Measurements from ENCODE around the gene EMP1.
"Not testable (repeated sequence)": the region's sequence is repeated elsewhere in the genome, so short reads cannot be mapped to it uniquely, and the experiment has no call there.

EMP1 gene

GRCh38 chr12:13259625-13260024 lies 63.1 kb downstream of the EMP1 start:
- DNase-seq = not testable (repeated sequence)

GRCh38 chr12:13267826-13268225 lies 71.3 kb downstream of the EMP1 start:
- not testable (repeated sequence) for DNase-seq

- no peak for DNase-seq
Observed at GRCh38 chr12:13268581-13268980, 72.1 kb downstream of the EMP1 start.

Data from activated CD4-positive, alpha-beta T cell treated with anti-CD3 and anti-CD28 coated beads, Interleukin-2, amount 50 U/mL, for 48 hours (primary cell).